ENCODE measurements around the gene TRMT10A. TPM values are rescaled to one million over a fixed set of nuclear protein-coding genes. Genes with fewer than 3 reads are reported as not detected.

TRMT10A gene
- total RNA-seq, 1 donor from 2014 or later: 1.2 TPM

DNA sequence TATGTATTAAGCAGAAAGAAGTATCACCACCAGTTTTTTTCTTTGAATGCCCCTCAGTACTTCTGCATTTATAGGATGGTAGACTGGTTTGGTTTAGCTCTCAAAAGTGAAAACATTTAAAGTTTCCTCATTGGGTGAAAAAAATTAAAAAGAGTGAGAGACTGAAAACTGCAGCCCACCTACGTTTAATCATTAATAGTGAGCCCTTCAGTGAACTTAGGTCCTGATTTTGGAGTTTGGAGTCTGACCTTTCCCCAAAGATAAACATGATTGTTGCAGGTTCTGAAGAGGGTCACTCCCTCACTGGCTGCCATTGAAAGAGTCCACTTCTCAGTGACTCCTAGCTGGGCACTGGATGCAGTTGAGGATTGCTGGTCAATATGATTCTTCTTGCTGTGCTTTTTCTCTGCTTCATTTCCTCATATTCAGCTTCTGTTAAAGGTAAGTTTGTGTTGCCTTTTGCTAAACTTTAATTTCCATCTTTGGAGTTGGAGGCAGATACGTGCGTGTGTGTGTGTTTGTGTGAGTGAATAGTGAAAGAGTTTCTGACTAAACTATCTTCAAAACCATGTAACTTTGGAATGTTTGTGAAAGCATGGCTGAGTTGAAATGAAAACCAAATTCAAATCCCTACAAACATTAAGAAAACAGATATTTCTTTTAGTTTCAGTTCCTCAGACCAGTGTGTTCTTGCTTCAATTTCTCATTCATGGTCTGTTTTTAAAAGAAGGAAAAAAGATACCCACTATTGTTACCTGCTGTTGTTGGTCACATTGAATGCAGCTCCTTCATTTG is 10.9 kb upstream of the TRMT10A start, which contains the start of gene MTTP:
MTTP (plus strand) TSS at position 295 of the 795 bp plus-strand sequence; CDS start at position 381, 86 bp downstream.
- Histone ChIP-seq H3K4me3 (no peak within 1 kb of the TSS), H3K4me1 (no peaks in the 10 kb centered on the region), H3K36me3 (no peaks in the 10 kb centered on the region), H3K9me3 (no peaks in the 10 kb centered on the region), H3K27me3 (no peaks in the 10 kb centered on the region), H3K27ac (no peak within 1 kb of the TSS)
- intact Hi-C loops (cut with DNase I): no loop called here
- TF ChIP-seq POLR2A (IDR thresholded peaks at IDR 0.05): no peak
- TF ChIP-seq CTCF (IDR thresholded peaks at IDR 0.05): no peak
- TF ChIP-seq POLR2AphosphoS5 (IDR thresholded peaks at IDR 0.05; ENCODE audit: insufficient read depth in 1 of 2, low read depth in 1 of 2): no peak
- DNase-seq (ENCODE audit: extremely low spot score in 2 of 2): no peak

GRCh38 chr4:99573735-99574368 is 10.0 kb upstream of the TRMT10A start:
- DNase-seq (ENCODE audit: extremely low spot score in 2 of 2): no peak
- Histone ChIP-seq H3K36me3 (no peaks in the 10 kb centered on the region), H3K27ac (no peak overlapping the region), H3K9me3 (no peaks in the 10 kb centered on the region), H3K4me3 (no peak overlapping the region), H3K4me1 (no peaks in the 10 kb centered on the region), H3K27me3 (no peaks in the 10 kb centered on the region)
- intact Hi-C loops (cut with DNase I): no loop called here
- TF ChIP-seq POLR2AphosphoS5 (IDR thresholded peaks at IDR 0.05; ENCODE audit: insufficient read depth in 1 of 2, low read depth in 1 of 2): no peak
- no peak for TF ChIP-seq POLR2A (IDR thresholded peaks at IDR 0.05)
- no peak for TF ChIP-seq CTCF (IDR thresholded peaks at IDR 0.05)

GRCh38 chr4:99572527-99573240 is 8.8 kb upstream of the TRMT10A start:
- H3K27me3 ChIP-seq: no peaks in the 10 kb centered on the region
- intact Hi-C loops (cut with DNase I): no loop called here
- H3K27ac ChIP-seq: no peak overlapping the region
- no peak overlapping the region for H3K4me3 ChIP-seq
- H3K4me1 ChIP-seq: no peaks in the 10 kb centered on the region
- no peak for DNase-seq (ENCODE audit: extremely low spot score in 2 of 2)
- H3K36me3 ChIP-seq: no peaks in the 10 kb centered on the region
- TF ChIP-seq POLR2AphosphoS5 (IDR thresholded peaks at IDR 0.05; ENCODE audit: insufficient read depth in 1 of 2, low read depth in 1 of 2) (no peak), CTCF (IDR thresholded peaks at IDR 0.05) (no peak), POLR2A (IDR thresholded peaks at IDR 0.05) (no peak)
- H3K9me3 ChIP-seq: no peaks in the 10 kb centered on the region

GRCh38 chr4:99571883-99572282 is 8.0 kb upstream of the TRMT10A start:
- TF ChIP-seq POLR2A (IDR thresholded peaks at IDR 0.05) (no peak), POLR2AphosphoS5 (IDR thresholded peaks at IDR 0.05; ENCODE audit: insufficient read depth in 1 of 2, low read depth in 1 of 2) (no peak), CTCF (IDR thresholded peaks at IDR 0.05) (no peak)
- Histone ChIP-seq H3K27me3 (no peaks in the 10 kb centered on the region), H3K4me1 (no peaks in the 10 kb centered on the region), H3K36me3 (no peaks in the 10 kb centered on the region), H3K4me3 (no peak overlapping the region), H3K9me3 (no peaks in the 10 kb centered on the region), H3K27ac (no peak overlapping the region)
- intact Hi-C loops (cut with DNase I): no loop called here
- DNase-seq (ENCODE audit: extremely low spot score in 2 of 2): no peak

Measured in vagina (tissue), 2 donors.